ENCODE measurements around the gene TMCC1.
A peak's percentile ranks its signal among the peaks of the same experiment; 100 is the strongest.
"Not testable (repeated sequence)": the region's sequence is repeated elsewhere in the genome, so short reads cannot be mapped to it uniquely, and the experiment has no call there.

TMCC1 gene

DNA sequence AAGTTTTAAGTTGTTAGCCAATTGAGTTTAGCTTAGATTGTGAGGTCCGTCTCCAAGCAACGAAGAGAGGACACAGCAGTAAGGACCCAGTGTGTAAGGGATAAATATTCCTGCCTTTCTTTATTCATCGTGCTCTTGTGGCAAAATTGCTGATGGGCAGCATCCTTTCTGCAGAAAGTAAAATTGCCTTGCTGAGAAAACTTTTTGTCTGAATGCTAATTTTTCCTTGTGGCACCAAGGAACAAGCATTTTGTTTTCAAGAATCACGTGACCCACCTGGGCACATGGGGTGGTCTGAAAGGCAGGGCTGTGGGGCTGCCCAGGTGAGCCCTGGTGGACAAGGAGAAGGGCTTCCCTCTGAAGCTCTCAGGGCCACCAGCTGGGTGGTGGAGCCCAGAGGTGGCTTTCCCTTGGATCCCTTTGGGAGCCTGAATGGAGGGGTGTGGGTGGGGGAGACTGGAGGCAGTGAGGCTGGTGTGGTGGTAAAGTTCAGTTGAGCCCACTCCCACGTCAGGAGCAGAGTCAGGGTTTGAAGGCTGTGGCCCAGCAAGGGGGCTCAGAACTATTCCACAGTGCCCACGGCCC lies 24.0 kb upstream of the TMCC1 start:
- in situ Hi-C loops (cut with MboI; ENCODE audit: low sequenced_read_pairs): no loop called here
- no peak overlapping the region for H3K4me3 ChIP-seq

DNA sequence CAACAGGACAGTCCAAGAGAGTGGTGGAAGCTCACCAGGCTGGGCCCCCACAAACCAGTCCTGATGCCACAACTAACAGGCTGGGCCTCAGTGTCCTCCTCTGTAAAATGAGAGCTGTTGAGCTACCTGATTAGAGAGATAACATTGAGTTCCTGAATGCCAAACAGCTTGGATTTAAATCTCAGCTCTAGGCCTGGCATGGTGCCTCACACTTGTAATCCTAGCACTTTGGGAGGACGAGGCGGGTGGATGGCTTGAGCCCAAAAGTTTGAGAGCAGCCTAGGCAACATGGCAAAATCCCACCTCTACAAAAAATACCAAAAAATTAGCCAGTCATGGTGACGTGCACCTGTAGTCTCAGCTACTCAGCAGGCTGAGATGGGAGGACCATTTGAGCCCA lies 20.1 kb upstream of the TMCC1 start:
- DNase-seq (ENCODE audit: low spot score in 2 of 2): no peak
- no peaks in the 10 kb centered on the region for H3K27me3 ChIP-seq (ENCODE audit: low read depth)
- in situ Hi-C loops (cut with MboI; ENCODE audit: low sequenced_read_pairs): no loop called here
- no peaks in the 10 kb centered on the region for H3K36me3 ChIP-seq (replicated peaks)
- H3K4me3 ChIP-seq: no peak overlapping the region
- peaks cover 15% of the 10 kb centered on the region for H3K9me3 ChIP-seq
- no peaks in the 10 kb centered on the region; the same call in 1 of the 2 replicates for H3K4me1 ChIP-seq

More for the DNA sequence above, 24.0 kb upstream of the TMCC1 start:
- no peaks in the 10 kb centered on the region for H3K4me1 ChIP-seq
- no peaks in the 10 kb centered on the region for H3K36me3 ChIP-seq (replicated peaks)
- no peaks in the 10 kb centered on the region for H3K27me3 ChIP-seq (ENCODE audit: low read depth)
- no peak for DNase-seq (ENCODE audit: low spot score in 2 of 2)
- peaks cover 15% of the 10 kb centered on the region for H3K9me3 ChIP-seq

DNA sequence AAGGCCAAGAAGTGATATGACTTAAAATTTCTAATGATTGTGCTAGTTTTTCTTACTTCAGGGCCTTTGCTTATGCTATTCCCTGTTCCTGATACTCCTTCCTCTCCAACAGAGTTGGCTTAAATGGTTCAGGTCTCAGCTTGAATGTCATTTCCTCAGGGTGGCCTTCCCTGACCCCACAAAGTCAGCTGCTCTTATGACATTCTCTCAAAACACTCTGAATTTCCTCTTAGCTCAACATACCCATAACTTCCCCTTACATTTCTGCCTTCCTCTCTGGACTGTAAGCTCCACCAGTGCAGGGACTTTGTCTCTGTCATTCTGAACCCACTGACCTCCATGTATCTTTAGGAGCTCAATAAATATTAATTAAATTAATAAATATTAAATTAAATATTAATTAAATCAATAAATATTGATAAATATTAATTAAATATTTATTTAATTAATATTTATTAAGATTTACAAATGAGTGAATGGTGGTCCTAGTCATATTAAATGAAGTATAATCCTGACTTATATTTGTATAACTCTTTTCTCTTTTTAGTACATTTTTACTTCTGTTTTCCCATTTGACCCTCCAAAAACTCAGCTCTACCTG lies 17.9 kb upstream of the TMCC1 start:
- H3K27me3 ChIP-seq (ENCODE audit: low read depth): no peaks in the 10 kb centered on the region
- no peak for DNase-seq (ENCODE audit: low spot score in 2 of 2)
- no peaks in the 10 kb centered on the region; the same call in none of the 2 replicates for H3K4me1 ChIP-seq
- no peak overlapping the region for H3K4me3 ChIP-seq
- H3K9me3 ChIP-seq: no peaks in the 10 kb centered on the region
- no peaks in the 10 kb centered on the region for H3K36me3 ChIP-seq (replicated peaks)
- in situ Hi-C loops (cut with MboI; ENCODE audit: low sequenced_read_pairs): no loop called here

DNA sequence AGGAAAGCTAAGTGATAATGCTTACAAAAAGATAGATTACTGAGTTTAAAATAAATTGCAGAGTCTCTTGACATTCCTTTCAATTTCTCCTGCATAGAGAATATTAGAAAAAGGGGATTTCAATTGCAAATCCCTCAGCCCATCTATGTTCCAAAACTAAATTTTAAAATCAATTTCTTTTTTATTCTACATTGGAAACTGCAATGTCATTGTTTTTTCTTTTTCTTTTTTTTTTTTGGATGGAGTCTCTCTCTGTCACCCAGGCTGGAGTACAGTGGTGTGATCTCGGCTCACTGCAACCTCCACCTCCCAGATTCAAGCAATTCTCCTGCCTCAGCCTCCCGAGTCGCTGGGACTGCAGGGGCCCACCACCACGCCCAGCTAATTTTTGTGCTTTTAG lies 15.7 kb upstream of the TMCC1 start:
- H3K36me3 ChIP-seq (replicated peaks); H3K27me3 ChIP-seq (ENCODE audit: low read depth); in situ Hi-C loops (cut with MboI; ENCODE audit: low sequenced_read_pairs): not testable (repeated sequence)

DNA sequence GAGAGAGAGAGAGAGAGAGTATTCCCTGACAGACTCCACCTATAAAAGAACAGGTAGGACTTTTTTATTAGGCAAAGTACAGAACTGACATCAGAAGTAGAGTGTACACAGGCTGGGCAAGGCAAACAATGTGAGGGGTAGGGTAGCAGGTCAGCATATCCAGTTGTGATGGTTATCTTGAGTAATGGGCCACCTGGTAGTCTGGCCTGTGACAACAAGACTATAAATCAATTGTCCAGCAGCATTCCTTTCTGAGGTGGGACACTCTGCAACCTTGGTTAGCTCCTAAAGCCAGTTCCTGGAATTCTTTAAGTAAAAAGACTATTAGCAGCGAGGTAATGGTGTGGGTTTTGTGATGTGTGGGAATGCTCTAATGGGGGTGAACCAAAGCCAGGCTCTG lies 14.9 kb upstream of the TMCC1 start:
- H3K4me1 ChIP-seq: no peaks in the 10 kb centered on the region; the same call in none of the 2 replicates
- no peak for DNase-seq (ENCODE audit: low spot score in 2 of 2)
- H3K27me3 ChIP-seq (ENCODE audit: low read depth): no peaks in the 10 kb centered on the region
- no peaks in the 10 kb centered on the region for H3K9me3 ChIP-seq
- no peaks in the 10 kb centered on the region for H3K36me3 ChIP-seq (replicated peaks)
- in situ Hi-C loops (cut with MboI; ENCODE audit: low sequenced_read_pairs): no loop called here
- no peak overlapping the region for H3K4me3 ChIP-seq

More for the DNA sequence above, 15.7 kb upstream of the TMCC1 start:
- H3K9me3 ChIP-seq; H3K4me1 ChIP-seq; H3K4me3 ChIP-seq; DNase-seq (ENCODE audit: low spot score in 2 of 2): not testable (repeated sequence)

DNA sequence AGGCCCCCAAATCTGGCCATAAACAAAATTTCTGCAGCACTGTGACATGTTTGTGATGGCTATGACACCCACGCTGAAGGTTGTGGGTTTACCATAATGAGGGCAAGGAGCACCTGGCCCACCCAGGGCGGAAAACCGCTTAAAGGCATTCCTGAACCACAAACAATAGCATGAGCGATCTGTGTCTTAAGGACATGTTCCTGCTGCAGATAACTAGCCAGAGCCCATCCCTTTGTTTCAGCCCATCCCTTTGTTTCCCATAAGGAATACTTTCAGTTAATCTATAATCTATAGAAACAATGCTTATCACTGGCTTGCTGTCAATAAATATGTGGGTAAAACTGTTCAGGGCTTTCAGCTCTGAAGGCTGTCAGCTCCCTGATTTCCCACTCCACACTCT lies 7.8 kb upstream of the TMCC1 start:
- H3K9me3 ChIP-seq; in situ Hi-C loops (cut with MboI; ENCODE audit: low sequenced_read_pairs); H3K4me3 ChIP-seq; H3K27me3 ChIP-seq (ENCODE audit: low read depth); H3K36me3 ChIP-seq (replicated peaks); DNase-seq (ENCODE audit: low spot score in 2 of 2); H3K4me1 ChIP-seq: not testable (repeated sequence)

DNA sequence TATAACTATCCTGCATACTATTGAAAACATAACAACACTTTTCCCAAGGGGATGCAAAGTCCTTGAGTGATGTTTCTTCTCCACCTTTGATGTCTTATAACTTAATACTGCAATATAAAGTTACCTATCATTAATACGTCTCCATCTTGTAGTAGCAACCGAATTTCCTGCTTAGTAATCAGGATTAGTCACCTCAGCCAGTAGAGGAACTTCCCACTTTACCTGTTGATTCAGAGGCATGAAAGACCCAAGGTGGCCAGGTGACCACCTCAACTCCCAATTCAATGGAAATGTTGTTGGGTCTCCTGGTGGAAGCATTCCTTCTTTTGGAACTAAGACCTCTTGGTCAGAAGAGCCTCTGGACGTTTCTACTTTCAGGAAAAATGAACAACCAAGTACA lies 3.5 kb upstream of the TMCC1 start:
- in situ Hi-C loops (cut with MboI; ENCODE audit: low sequenced_read_pairs): no loop called here
- Histone ChIP-seq H3K4me3 (no peak overlapping the region), H3K4me1 (peaks cover 1% of the 10 kb centered on the region), H3K27me3 (ENCODE audit: low read depth) (no peaks in the 10 kb centered on the region), H3K9me3 (0 out of 2 replicates have a peak, but pooled peaks cover 5% of the 10 kb centered on the region), H3K36me3 (replicated peaks) (no peaks in the 10 kb centered on the region)
- no peak for DNase-seq (ENCODE audit: low spot score in 2 of 2)

DNA sequence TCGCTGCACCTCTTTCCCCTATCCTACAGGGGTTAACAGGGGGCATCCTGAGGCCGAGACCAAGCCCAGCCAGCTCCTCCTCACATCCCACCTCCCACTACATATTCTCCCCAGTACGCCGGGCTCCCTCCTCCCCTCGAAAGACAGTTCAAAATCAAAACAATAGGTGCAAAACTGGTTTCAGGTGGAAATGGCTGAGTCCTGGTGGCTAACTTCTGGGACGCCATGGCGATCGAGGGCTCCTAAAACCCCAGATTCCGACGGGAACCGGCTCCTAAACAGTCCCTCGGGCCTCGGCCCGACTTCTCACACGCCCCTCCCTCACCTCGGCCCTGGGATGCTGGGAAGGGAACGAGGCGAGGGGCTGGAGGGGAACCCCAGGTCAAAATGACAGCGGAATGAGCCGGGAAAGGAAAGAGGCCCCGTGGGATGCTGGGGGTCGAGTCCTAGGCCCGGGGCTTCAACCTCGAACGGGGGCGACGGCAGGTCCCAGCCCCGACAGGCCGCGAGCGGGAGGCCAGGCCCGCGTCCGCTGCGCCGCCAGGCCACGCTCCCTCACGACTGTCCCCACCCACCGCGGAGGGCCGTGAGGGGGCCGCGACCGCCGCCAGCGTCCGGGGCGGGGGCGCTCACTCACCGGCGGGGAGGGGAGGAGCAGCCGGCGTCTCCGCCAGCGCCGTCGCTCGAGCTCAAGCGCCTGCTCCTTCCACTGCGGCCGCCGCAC lies 492 bp downstream of the TMCC1 start:
- Histone ChIP-seq H3K4me3 (peak overlapping the region; percentile 72), H3K9me3 (no peaks in the 10 kb centered on the region), H3K4me1 (peaks cover 17% of the 10 kb centered on the region), H3K27me3 (ENCODE audit: low read depth) (no peaks in the 10 kb centered on the region), H3K36me3 (replicated peaks) (peaks cover 4% of the 10 kb centered on the region; the same call in 1 of the 2 replicates)
- in situ Hi-C loops (cut with MboI; ENCODE audit: low sequenced_read_pairs): no loop called here
- DNase-seq (ENCODE audit: low spot score in 2 of 2): peak; percentile 50 to 73

DNA sequence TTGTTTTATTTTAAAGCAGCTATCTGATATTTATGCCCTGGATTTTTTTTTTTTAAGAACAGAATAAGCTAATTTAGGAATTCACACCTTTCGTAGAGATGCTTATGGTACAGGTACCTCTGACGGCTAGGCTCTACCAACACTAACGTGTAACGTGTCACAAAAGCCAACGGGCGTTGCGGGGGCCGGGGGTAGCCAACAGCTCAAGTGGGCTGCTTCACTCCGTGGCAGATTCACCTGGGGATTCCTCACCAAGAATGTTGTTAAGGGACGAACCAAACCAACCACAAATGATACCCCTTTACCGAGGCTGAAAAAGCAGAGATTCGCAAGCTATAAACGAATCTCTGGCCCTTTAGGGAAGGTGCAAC lies 1.0 kb downstream of the TMCC1 start:
- DNase-seq (ENCODE audit: low spot score in 2 of 2): no peak
- peak overlapping the region; percentile 72 for H3K4me3 ChIP-seq
- in situ Hi-C loops (cut with MboI; ENCODE audit: low sequenced_read_pairs): no loop called here
- no peaks in the 10 kb centered on the region for H3K9me3 ChIP-seq
- H3K4me1 ChIP-seq: peaks cover 17% of the 10 kb centered on the region
- no peaks in the 10 kb centered on the region for H3K27me3 ChIP-seq (ENCODE audit: low read depth)
- H3K36me3 ChIP-seq (replicated peaks): peaks cover 4% of the 10 kb centered on the region; the same call in 1 of the 2 replicates

DNA sequence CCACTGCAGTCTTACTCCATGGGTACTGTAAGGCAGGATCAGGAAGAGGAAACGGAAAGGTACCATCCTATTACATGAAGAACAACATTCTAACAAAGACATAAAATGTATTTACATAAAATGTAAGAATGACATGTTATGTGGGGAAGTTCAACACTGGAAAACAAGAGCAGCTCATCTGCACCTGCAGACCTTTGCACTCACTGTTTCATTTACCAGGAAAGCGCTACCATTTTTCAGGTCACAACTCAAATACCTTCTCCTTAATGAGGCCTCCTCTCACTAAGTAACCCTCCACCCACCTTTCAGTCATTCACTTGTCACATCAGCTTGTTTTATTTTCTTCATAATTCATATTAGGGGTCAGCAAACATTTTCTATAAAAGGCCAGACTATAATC lies 2.6 kb downstream of the TMCC1 start:
- Histone ChIP-seq H3K4me3 (no peak overlapping the region), H3K27me3 (ENCODE audit: low read depth) (no peaks in the 10 kb centered on the region), H3K9me3 (no peaks in the 10 kb centered on the region), H3K36me3 (replicated peaks) (peaks cover 4% of the 10 kb centered on the region; the same call in 1 of the 2 replicates), H3K4me1 (peaks cover 17% of the 10 kb centered on the region)
- no peak for DNase-seq (ENCODE audit: low spot score in 2 of 2)
- in situ Hi-C loops (cut with MboI; ENCODE audit: low sequenced_read_pairs): no loop called here

DNA sequence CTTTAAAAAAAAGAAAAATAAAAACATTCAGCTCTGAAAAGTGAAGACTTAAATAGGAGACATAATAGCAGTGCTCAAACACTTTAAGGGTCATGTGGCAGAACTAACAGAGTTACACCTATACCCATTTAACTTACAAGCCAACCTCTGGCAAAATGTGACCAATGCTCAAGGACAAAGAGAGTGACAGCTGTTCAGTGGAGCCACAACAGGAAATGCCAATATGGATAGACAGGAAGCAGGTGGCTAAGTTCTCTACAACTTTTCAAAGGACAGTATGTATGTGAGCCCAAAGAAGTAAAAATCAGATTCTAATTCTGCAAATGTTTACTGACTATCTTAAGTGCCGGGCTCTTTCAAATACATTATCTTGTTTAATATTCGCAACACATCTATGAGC lies 3.4 kb downstream of the TMCC1 start:
- in situ Hi-C loops (cut with MboI; ENCODE audit: low sequenced_read_pairs): no loop called here
- Histone ChIP-seq H3K4me3 (no peak overlapping the region), H3K36me3 (replicated peaks) (peaks cover 4% of the 10 kb centered on the region; the same call in 1 of the 2 replicates), H3K4me1 (peaks cover 17% of the 10 kb centered on the region), H3K27me3 (ENCODE audit: low read depth) (no peaks in the 10 kb centered on the region), H3K9me3 (no peaks in the 10 kb centered on the region)
- DNase-seq (ENCODE audit: low spot score in 2 of 2): no peak

DNA sequence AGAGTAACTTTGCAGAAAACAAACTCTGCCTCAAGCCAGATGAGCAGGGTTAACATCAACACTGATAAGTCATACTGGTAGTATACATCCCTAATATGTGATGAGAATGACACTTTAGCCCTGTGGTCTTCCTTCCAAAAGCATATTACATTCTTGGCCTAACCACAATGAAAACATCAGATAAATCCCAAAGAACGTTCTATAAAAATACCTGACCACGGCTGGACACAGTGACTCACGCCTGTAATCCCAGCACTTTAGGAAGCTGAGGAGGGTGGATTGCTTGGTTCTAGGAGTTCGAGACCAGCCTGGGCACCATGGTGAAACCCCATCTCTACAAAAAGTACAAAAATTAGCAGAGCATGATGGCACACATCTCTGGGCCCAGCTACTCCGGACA lies 4.7 kb downstream of the TMCC1 start:
- Histone ChIP-seq H3K36me3 (replicated peaks) (peaks cover 4% of the 10 kb centered on the region; the same call in 1 of the 2 replicates), H3K9me3 (no peaks in the 10 kb centered on the region), H3K4me1 (peaks cover 17% of the 10 kb centered on the region), H3K27me3 (ENCODE audit: low read depth) (no peaks in the 10 kb centered on the region), H3K4me3 (no peak overlapping the region)
- DNase-seq (ENCODE audit: low spot score in 2 of 2): no peak
- in situ Hi-C loops (cut with MboI; ENCODE audit: low sequenced_read_pairs): no loop called here

DNA sequence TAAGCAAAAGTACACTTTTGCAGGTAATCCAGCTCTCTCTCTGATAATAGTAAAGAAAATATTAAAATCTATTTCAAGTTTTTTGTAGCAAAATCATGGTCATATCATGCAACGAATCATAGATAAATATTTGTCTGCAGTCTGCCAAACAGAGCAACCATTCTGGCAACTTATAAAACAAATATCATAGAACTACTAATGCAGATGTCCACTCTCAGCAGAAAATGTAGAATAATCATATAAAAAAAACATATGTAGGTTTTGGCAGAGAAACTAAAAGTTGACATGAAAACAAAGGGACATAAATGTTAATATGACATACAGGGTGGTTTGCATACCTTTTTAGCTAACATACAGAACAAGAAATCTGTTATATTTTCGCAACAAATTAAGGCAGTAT lies 12.2 kb downstream of the TMCC1 start:
- H3K36me3 ChIP-seq (replicated peaks): peaks cover 23% of the 10 kb centered on the region
- no peaks in the 10 kb centered on the region for H3K4me1 ChIP-seq
- in situ Hi-C loops (cut with MboI; ENCODE audit: low sequenced_read_pairs): no loop called here
- no peak for DNase-seq (ENCODE audit: low spot score in 2 of 2)
- no peaks in the 10 kb centered on the region for H3K27me3 ChIP-seq (ENCODE audit: low read depth)
- H3K9me3 ChIP-seq: no peaks in the 10 kb centered on the region
- no peak overlapping the region for H3K4me3 ChIP-seq

DNA sequence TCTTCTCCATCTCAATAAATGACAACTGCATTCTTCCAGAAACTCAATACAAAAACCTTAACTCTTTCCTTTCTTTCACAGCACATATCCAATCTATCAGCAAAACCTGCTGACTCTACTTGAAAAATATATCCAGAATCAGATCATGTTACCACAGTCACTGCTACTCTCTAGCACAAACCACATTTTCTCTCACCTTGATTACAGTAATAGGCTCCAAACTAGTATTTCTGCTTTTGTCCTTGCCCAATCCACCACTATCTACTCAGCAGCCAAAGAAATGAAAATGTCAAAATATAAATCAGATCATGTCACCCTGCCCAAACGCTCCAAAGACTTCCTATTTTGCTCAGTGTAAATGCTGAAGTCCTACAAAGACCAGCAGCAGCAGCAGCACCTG lies 15.2 kb downstream of the TMCC1 start:
- Histone ChIP-seq H3K4me1 (no peaks in the 10 kb centered on the region), H3K4me3 (no peak overlapping the region), H3K9me3 (no peaks in the 10 kb centered on the region), H3K36me3 (replicated peaks) (peaks cover 23% of the 10 kb centered on the region), H3K27me3 (ENCODE audit: low read depth) (no peaks in the 10 kb centered on the region)
- in situ Hi-C loops (cut with MboI; ENCODE audit: low sequenced_read_pairs): no loop called here
- DNase-seq (ENCODE audit: low spot score in 2 of 2): no peak
